ENCODE results near the gene MYRF. TPM values are rescaled to one million over a fixed set of nuclear protein-coding genes. Genes with fewer than 3 reads are reported as not detected.

MYRF gene
- total and polyA plus RNA-seq, 9 of the 15 experiments (the other 6 are each of a cell fraction or from before 2014, with no cell fraction given), result 2.3 to 25.8 (median 7.1) TPM

DNA sequence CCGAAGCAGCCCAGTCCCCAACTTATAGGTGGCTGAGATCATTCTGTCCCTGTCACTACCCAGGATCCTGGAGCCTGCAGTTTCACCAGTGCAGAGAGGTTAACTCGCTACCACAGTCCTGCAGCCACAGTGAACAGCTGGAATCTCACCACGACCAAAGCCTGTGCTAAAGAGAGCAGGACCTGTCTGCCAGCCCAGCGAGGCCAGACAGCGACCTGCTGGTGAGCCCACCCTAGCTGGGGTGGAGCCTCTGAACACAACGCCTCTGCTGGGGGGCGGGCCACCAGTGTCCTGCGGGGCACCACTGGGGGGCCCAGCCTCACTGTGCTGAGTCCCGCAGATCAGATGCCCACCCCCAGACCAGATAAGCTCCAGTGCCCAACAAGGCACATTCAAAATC lies 39.0 kb upstream of the MYRF start:
- no peak for FAIRE-seq
- Histone ChIP-seq H3K9ac (ENCODE audit: insufficient read depth in 1 of 2, low read depth in 2 of 2, low read length in 2 of 2) (peak overlapping the region in 1 of 2 experiments; percentile 42; a peak in 1 of 4 replicates), H2AFZ (ENCODE audit: low read depth, low read length) (no peak overlapping the region), H3K36me3 (ENCODE audit: control insufficient read depth, insufficient read depth, low read length) (no peaks in the 10 kb centered on the region), H3K4me2 (ENCODE audit: insufficient read depth, low read length) (no peak overlapping the region), H3K27me3 (ENCODE audit: control insufficient read depth in 2 of 2, insufficient read depth in 2 of 2, low read length in 2 of 2) (peaks cover 20 to 74% of the 10 kb centered on the region in 2 experiments; a peak in 4 of 5 replicates), H3K4me3 (no peak overlapping the region), H3K27ac (ENCODE audit: extremely low read depth, low read depth, low read length) (no peak overlapping the region), H3K79me2 (ENCODE audit: control insufficient read depth, insufficient read depth, low read length) (no peaks in the 10 kb centered on the region), H3K4me1 (replicated peaks in 1 of 2; ENCODE audit: control insufficient read depth in 2 of 2, insufficient read depth in 2 of 2, low read length in 2 of 2) (peaks cover 0 to 16% of the 10 kb centered on the region in 2 experiments; a peak in 3 of 5 replicates), H3K9me1 (ENCODE audit: control insufficient read depth, insufficient read depth, low read length) (no peaks in the 10 kb centered on the region), H4K20me1 (replicated peaks; ENCODE audit: control insufficient read depth, insufficient read depth, low read length) (0 out of 2 replicates have a peak, but pooled peaks cover 8% of the 10 kb centered on the region), H3K9me3 (replicated peaks; ENCODE audit: control insufficient read depth, insufficient read depth, low read depth, low read length) (no peaks in the 10 kb centered on the region)
- no peak for DNase-seq (ENCODE audit: extremely low read depth in 1 of 4, low spot score in 3 of 4)
- in situ Hi-C loops (cut with MboI) (no loop called here), intact Hi-C loops (cut with micrococcal nuclease) (no loop called here)
- CTCF ChIA-PET (ENCODE audit: low intra/inter-chr PET ratio), result no interaction called here
- POLR2A ChIA-PET, result interaction anchor here (0.7 to 1.4 kb wide), 3 partner anchors 10 to 24 kb away, joined by 3 to 4 read pairs (median 3); no protein-coding TSS in a partner anchor
- BruUV-seq (replicated peaks), result no TSS peak
- 4% methylated on average over 7 of the region's 9 CpGs for WGBS (ENCODE audit: insufficient coverage, low coverage, missing lambda C conversion rate)
- no peak for ATAC-seq
- no peak for TF ChIP-seq NCOA2 (IDR thresholded peaks at IDR 0.05; ENCODE audit: partially characterized antibody in 2 of 2)
- TF ChIP-seq, protein P1, sequence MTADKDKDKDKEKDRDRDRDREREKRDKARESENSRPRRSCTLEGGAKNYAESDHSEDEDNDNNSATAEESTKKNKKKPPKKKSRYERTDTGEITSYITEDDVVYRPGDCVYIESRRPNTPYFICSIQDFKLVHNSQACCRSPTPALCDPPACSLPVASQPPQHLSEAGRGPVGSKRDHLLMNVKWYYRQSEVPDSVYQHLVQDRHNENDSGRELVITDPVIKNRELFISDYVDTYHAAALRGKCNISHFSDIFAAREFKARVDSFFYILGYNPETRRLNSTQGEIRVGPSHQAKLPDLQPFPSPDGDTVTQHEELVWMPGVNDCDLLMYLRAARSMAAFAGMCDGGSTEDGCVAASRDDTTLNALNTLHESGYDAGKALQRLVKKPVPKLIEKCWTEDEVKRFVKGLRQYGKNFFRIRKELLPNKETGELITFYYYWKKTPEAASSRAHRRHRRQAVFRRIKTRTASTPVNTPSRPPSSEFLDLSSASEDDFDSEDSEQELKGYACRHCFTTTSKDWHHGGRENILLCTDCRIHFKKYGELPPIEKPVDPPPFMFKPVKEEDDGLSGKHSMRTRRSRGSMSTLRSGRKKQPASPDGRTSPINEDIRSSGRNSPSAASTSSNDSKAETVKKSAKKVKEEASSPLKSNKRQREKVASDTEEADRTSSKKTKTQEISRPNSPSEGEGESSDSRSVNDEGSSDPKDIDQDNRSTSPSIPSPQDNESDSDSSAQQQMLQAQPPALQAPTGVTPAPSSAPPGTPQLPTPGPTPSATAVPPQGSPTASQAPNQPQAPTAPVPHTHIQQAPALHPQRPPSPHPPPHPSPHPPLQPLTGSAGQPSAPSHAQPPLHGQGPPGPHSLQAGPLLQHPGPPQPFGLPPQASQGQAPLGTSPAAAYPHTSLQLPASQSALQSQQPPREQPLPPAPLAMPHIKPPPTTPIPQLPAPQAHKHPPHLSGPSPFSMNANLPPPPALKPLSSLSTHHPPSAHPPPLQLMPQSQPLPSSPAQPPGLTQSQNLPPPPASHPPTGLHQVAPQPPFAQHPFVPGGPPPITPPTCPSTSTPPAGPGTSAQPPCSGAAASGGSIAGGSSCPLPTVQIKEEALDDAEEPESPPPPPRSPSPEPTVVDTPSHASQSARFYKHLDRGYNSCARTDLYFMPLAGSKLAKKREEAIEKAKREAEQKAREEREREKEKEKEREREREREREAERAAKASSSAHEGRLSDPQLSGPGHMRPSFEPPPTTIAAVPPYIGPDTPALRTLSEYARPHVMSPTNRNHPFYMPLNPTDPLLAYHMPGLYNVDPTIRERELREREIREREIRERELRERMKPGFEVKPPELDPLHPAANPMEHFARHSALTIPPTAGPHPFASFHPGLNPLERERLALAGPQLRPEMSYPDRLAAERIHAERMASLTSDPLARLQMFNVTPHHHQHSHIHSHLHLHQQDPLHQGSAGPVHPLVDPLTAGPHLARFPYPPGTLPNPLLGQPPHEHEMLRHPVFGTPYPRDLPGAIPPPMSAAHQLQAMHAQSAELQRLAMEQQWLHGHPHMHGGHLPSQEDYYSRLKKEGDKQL (CRISPR knock-in tag; IDR thresholded peaks at IDR 0.05; ENCODE audit: borderline replicate concordance), result no peak
- no peak for TF ChIP-seq ZNF764 (CRISPR knock-in tag; IDR thresholded peaks at IDR 0.05; ENCODE audit: low read depth)
- no peak for TF ChIP-seq ZBTB17 (CRISPR knock-in tag; IDR thresholded peaks at IDR 0.05)
- TF ChIP-seq BRF2 (IDR thresholded peaks at IDR 0.05; ENCODE audit: borderline replicate concordance, insufficient read depth, insufficient read length), result no peak
- no peak for TF ChIP-seq ESRRA (IDR thresholded peaks at IDR 0.05; ENCODE audit: borderline replicate concordance, low read depth)
- no peak for TF ChIP-seq ZNF589 (CRISPR knock-in tag; IDR thresholded peaks at IDR 0.05; ENCODE audit: low read depth)
- no peak for TF ChIP-seq CREB3 (tag; conservative IDR thresholded peaks at IDR 0.05; ENCODE audit: low read depth)
- no peak for TF ChIP-seq ZNF436 (CRISPR knock-in tag; IDR thresholded peaks at IDR 0.05)

Measured in K562 (cell line).